ENCODE measurements around the gene EZR. TPM values are rescaled to one million over a fixed set of nuclear protein-coding genes. Genes with fewer than 3 reads are reported as not detected.
A peak's percentile ranks its signal among the peaks of the same experiment; 100 is the strongest.

EZR gene
- total and polyA plus RNA-seq, 2 of the 13 experiments (the other 11 are each of a cell fraction or from before 2014, with no cell fraction given) = 34.7 to 60.3 TPM

DNA sequence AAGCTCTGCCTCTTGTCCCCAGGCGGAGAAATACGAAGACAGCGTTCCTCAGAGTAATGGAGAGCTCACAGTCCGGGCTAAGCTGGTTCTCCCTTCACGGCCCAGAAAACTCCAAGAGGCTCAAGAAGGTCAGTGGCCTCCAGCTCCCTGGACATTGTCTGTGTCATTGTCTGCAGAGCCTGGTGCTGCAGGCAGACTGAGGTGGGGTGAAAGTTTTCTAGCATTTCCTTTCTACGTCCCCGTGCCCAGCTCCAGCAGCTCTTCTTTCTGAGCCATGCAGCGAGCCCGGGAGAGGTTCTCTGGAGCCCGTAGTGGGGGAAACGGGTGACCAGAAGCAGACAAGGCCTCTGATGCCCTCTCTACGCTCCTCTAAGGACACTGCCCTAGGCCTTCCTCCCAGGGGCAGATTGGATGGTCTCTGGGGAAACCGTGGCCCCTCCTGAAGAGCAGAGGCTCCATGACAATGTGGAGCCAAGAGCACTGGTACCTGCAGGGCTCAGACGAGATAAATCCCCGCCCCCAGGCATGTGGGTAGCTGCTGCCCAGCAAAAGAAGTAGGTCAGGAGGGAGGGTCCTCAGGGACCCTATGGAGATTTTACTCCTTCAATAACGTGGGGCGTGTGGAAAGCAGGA lies 58.4 kb downstream of the EZR start:
- ATAC-seq (peak; percentile 5; the same call in 1 of the 3 replicates), DNase-seq (ENCODE audit: low spot score) (no peak), FAIRE-seq (no peak)
- Histone ChIP-seq H3K4me1 (ENCODE audit: insufficient read depth, low read length) (peaks cover 4% of the 10 kb centered on the region; the same call in 1 of the 2 replicates), H2AFZ (ENCODE audit: low read length) (no peak overlapping the region), H3K79me2 (ENCODE audit: insufficient read depth, low read length) (no peaks in the 10 kb centered on the region), H3K9ac (ENCODE audit: insufficient read depth, low read depth, low read length) (no peak overlapping the region), H3K9me3 (ENCODE audit: low read length) (no peaks in the 10 kb centered on the region), H3K36me3 (replicated peaks in 1 of 2; ENCODE audit: control insufficient read depth in 1 of 2, insufficient read depth in 2 of 2, low read length in 2 of 2) (peaks cover 1 to 5% of the 10 kb centered on the region in 2 experiments; a peak in 2 of 5 replicates), H3K27me3 (ENCODE audit: control insufficient read depth in 1 of 2, insufficient read depth in 2 of 2, low read length in 2 of 2) (peaks cover 1 to 10% of the 10 kb centered on the region in 2 experiments; a peak in 2 of 5 replicates), H3K27ac (ENCODE audit: extremely low read length, insufficient read depth, low read length) (no peak overlapping the region), H4K20me1 (ENCODE audit: insufficient read depth, low read length) (no peaks in the 10 kb centered on the region), H3K4me3 (replicated peaks in 1 of 3; ENCODE audit: insufficient read depth in 1 of 3, low read depth in 2 of 3, low read length in 3 of 3) (no peak overlapping the region), H3K4me2 (ENCODE audit: low read depth, low read length) (no peak overlapping the region)
- in situ Hi-C loops (cut with HindIII; ENCODE audit: extremely low pct_ligation_motif_present, low pct_unique_long_range_greater_than_20kb) = no loop called here
- ChIA-PET POLR2A (no interaction called here), CTCF (ENCODE audit: low intra/inter-chr PET ratio, low total read pairs) (no interaction called here)
- intact Hi-C loops (cut with micrococcal nuclease; ENCODE audit: unreplicated experiment) = no loop called here
- no TSS peak for BruUV-seq (replicated peaks)
- WGBS (ENCODE audit: low lambda C conversion rate) = 42% methylated on average over 15 of the region's 17 CpGs
- TF ChIP-seq TMF1 (CRISPR knock-in tag; IDR thresholded peaks at IDR 0.05; ENCODE audit: low read depth) (no peak), PPARG (CRISPR knock-in tag; conservative IDR thresholded peaks at IDR 0.05) (no peak), ZNF282 (IDR thresholded peaks at IDR 0.05; ENCODE audit: partially characterized antibody) (no peak), SALL1 (CRISPR knock-in tag; IDR thresholded peaks at IDR 0.05) (no peak), ZEB1 (IDR thresholded peaks at IDR 0.05; ENCODE audit: insufficient replicate concordance, low read depth) (no peak), MNT (IDR thresholded peaks at IDR 0.05) (no peak), TERF1 (CRISPR knock-in tag; IDR thresholded peaks at IDR 0.05) (no peak), ZNF777 (CRISPR knock-in tag; IDR thresholded peaks at IDR 0.05) (no peak), AGO1 (IDR thresholded peaks at IDR 0.05; ENCODE audit: low read depth, low read length, poor library complexity, severe bottlenecking) (no peak), ZNF317 (CRISPR knock-in tag; IDR thresholded peaks at IDR 0.05) (no peak)
- TF ChIP-seq, protein P1, sequence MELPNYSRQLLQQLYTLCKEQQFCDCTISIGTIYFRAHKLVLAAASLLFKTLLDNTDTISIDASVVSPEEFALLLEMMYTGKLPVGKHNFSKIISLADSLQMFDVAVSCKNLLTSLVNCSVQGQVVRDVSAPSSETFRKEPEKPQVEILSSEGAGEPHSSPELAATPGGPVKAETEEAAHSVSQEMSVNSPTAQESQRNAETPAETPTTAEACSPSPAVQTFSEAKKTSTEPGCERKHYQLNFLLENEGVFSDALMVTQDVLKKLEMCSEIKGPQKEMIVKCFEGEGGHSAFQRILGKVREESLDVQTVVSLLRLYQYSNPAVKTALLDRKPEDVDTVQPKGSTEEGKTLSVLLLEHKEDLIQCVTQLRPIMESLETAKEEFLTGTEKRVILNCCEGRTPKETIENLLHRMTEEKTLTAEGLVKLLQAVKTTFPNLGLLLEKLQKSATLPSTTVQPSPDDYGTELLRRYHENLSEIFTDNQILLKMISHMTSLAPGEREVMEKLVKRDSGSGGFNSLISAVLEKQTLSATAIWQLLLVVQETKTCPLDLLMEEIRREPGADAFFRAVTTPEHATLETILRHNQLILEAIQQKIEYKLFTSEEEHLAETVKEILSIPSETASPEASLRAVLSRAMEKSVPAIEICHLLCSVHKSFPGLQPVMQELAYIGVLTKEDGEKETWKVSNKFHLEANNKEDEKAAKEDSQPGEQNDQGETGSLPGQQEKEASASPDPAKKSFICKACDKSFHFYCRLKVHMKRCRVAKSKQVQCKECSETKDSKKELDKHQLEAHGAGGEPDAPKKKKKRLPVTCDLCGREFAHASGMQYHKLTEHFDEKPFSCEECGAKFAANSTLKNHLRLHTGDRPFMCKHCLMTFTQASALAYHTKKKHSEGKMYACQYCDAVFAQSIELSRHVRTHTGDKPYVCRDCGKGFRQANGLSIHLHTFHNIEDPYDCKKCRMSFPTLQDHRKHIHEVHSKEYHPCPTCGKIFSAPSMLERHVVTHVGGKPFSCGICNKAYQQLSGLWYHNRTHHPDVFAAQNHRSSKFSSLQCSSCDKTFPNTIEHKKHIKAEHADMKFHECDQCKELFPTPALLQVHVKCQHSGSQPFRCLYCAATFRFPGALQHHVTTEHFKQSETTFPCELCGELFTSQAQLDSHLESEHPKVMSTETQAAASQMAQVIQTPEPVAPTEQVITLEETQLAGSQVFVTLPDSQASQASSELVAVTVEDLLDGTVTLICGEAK (IDR thresholded peaks at IDR 0.05) = no peak
- TF ChIP-seq, protein P1 (CRISPR knock-in tag; IDR thresholded peaks at IDR 0.05) = no peak
